ENCODE measurements around the gene PLA2G4F. TPM values are rescaled to one million over a fixed set of nuclear protein-coding genes. Genes with fewer than 3 reads are reported as not detected.

Gene PLA2G4F
- polyA plus RNA-seq, 1 experiment: not detected

DNA sequence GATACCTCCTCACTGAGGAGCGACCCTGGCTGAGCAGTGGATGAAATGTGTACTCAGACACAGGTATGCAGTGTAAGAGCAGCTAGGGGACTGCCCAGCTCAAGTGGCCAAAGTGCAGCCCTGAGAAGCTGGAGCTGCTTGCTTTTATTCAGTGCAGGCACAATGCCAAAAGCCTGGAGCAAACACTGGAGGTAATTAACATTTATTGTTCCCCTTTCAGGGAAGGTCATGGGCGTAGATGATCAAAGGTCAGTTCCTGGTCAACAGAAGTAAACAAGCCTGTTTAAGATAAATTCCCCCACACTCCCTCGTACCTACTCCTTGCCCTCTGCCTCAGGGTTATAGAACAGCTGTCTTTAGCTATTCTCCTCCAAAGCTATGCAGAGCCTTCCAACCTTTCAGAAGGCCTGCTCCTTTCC lies 17.5 kb downstream of the PLA2G4F start:
- TF ChIP-seq, protein P1, sequence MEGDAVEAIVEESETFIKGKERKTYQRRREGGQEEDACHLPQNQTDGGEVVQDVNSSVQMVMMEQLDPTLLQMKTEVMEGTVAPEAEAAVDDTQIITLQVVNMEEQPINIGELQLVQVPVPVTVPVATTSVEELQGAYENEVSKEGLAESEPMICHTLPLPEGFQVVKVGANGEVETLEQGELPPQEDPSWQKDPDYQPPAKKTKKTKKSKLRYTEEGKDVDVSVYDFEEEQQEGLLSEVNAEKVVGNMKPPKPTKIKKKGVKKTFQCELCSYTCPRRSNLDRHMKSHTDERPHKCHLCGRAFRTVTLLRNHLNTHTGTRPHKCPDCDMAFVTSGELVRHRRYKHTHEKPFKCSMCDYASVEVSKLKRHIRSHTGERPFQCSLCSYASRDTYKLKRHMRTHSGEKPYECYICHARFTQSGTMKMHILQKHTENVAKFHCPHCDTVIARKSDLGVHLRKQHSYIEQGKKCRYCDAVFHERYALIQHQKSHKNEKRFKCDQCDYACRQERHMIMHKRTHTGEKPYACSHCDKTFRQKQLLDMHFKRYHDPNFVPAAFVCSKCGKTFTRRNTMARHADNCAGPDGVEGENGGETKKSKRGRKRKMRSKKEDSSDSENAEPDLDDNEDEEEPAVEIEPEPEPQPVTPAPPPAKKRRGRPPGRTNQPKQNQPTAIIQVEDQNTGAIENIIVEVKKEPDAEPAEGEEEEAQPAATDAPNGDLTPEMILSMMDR (IDR thresholded peaks at IDR 0.05; ENCODE audit: insufficient read depth, low read depth, low read length): no peak
- no peaks in the 10 kb centered on the region for H3K36me3 ChIP-seq (ENCODE audit: control insufficient read depth, insufficient read depth, low read length)
- CTCF ChIA-PET: interaction anchor here (1.0 to 6.4 kb wide), 17 partner anchors 9 to 333 kb away, joined by 3 to 59 read pairs (median 8); partner anchors contain the start of gene PLA2G4E
- POLR2A ChIA-PET: no interaction called here
- no peak for DNase-seq (ENCODE audit: low read depth)
- H3K4me3 ChIP-seq (ENCODE audit: low read depth, low read length): no peak overlapping the region
- peaks cover 11% of the 10 kb centered on the region for H3K27me3 ChIP-seq (ENCODE audit: control insufficient read depth, insufficient read depth, low read length)

DNA sequence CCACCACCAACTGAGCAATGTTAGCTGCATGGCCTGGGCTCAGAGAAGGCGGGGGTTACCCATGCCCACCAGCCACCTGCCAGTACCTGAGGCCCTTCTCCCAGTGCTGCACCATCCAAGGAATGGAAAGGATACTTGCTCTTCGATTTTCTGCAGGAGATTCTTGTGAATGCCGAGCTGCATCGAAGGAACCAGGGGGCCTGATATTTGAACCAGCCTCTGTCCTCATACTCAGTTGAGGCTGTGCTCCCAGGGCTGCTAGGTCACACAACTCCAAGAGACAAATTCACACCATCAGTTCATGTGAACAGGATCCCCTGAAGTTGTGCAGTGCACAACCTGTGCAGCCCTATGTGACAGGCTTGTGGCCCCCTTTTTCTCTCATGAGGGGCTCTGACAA lies 18.0 kb downstream of the PLA2G4F start:
- POLR2A ChIA-PET: no interaction called here
- no peak for DNase-seq (ENCODE audit: low read depth)
- Histone ChIP-seq H3K36me3 (ENCODE audit: control insufficient read depth, insufficient read depth, low read length) (no peaks in the 10 kb centered on the region), H3K27me3 (ENCODE audit: control insufficient read depth, insufficient read depth, low read length) (peaks cover 11% of the 10 kb centered on the region), H3K4me3 (ENCODE audit: low read depth, low read length) (no peak overlapping the region)
- TF ChIP-seq, protein P1 (IDR thresholded peaks at IDR 0.05; ENCODE audit: insufficient read depth, low read depth, low read length): no peak
- CTCF ChIA-PET: interaction anchor here (0.8 to 6.4 kb wide), 26 partner anchors 8 to 333 kb away, joined by 3 to 59 read pairs (median 6); partner anchors contain the start of gene PLA2G4E

DNA sequence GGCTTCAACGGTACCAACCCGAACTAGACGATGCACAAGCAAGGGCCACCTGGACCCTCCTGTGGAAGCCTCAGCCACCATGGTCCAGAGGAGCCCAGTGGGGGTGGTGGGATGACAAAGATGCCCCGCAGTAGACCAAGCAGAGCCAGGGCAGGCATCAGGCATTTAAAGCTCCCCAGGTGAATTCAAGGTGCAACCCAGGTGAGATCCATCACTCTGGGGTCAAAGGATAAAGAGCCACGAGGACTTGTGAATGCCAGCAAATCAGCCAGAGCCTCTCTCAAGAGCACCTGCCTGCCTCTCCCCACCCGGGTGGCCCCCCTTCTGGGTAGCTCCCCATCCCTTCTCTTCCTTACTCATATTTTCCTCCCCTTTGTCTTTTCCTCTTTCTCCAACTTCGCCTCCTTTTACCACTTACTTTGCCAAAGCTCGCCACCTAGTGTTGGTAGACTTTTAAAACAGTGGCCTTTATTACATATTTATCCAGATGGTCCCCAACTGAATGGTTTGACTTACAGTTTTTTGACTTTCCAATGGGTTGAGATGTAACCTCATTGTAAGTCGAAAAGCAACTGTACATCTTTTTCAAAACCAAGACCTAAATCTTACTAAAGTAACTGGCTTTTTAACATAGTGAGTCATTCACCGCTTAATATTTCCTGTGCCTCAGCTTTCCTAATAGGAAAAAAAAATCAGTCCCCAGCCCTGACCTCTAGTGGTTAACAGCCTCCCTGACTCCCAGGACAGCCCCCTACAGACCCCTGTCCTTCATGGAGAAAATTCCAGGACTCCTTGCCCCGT lies 18.8 kb downstream of the PLA2G4F start:
- DNase-seq (ENCODE audit: low read depth): peak; percentile 2
- POLR2A ChIA-PET: no interaction called here
- CTCF ChIA-PET: interaction anchor here (0.5 to 6.4 kb wide), 36 partner anchors 10 to 334 kb away, joined by 3 to 59 read pairs (median 4); partner anchors contain the start of genes PLA2G4E and PLA2G4F
- Histone ChIP-seq H3K4me3 (ENCODE audit: low read depth, low read length) (no peak overlapping the region), H3K36me3 (ENCODE audit: control insufficient read depth, insufficient read depth, low read length) (no peaks in the 10 kb centered on the region), H3K27me3 (ENCODE audit: control insufficient read depth, insufficient read depth, low read length) (peaks cover 11% of the 10 kb centered on the region)
- TF ChIP-seq, protein P1 (IDR thresholded peaks at IDR 0.05; ENCODE audit: insufficient read depth, low read depth, low read length): peak; percentile 63

DNA sequence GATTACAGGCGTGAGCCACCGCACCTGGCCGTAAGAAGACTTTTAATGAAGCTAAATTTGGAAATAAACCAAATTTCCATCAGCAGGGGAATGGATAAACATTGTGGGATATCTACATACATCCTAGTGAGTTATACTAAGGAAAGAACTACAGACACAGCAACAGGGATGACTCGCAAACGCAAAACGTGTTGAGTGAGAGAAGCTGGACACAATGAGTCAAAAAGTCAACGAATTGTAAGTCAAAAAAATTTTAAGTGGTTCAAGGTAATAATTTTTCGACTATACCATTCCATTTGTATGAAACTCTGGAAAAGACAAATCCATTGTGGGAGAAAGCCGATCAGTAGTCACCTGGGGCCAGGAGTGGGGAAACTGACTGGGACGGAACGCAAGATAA lies 19.9 kb downstream of the PLA2G4F start:
- ChIA-PET POLR2A (no interaction called here), CTCF (interaction anchor here (0.6 to 5.9 kb wide), 4 partner anchors 8 to 54 kb away, joined by 3 to 52 read pairs (median 6); no protein-coding TSS in a partner anchor)

DNA sequence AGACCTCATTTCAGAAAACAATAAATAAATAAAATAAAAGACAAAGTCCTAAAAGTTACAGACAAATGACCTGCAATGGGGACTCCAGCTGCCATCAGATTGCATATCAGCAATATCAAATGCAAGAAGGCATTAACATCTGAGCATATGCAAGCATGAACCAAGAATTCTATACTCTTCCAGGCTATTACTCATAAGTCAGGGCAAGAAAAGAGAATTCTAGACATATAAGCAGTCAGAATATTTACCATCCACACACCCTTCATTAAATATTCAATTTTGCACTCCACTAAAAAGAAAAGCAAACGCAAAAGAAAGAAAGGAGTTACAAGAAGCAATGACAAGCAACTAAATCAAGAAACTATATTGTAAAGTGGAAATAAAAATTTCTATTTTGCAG lies 21.1 kb downstream of the PLA2G4F start:
- Histone ChIP-seq H3K27me3 (ENCODE audit: control insufficient read depth, insufficient read depth, low read length) (peaks cover 22% of the 10 kb centered on the region), H3K4me3 (ENCODE audit: low read depth, low read length) (no peak overlapping the region), H3K36me3 (ENCODE audit: control insufficient read depth, insufficient read depth, low read length) (no peaks in the 10 kb centered on the region)
- DNase-seq (ENCODE audit: low read depth): no peak
- ChIA-PET CTCF (interaction anchor here (0.9 to 4.1 kb wide), 10 partner anchors 10 to 152 kb away, joined by 3 to 21 read pairs (median 4); no protein-coding TSS in a partner anchor), POLR2A (no interaction called here)
- TF ChIP-seq, protein P1 (IDR thresholded peaks at IDR 0.05; ENCODE audit: insufficient read depth, low read depth, low read length): no peak

More for the DNA sequence above, 19.9 kb downstream of the PLA2G4F start:
- H3K4me3 ChIP-seq (ENCODE audit: low read depth, low read length): no peak overlapping the region
- no peak for DNase-seq (ENCODE audit: low read depth)
- H3K27me3 ChIP-seq (ENCODE audit: control insufficient read depth, insufficient read depth, low read length): peaks cover 14% of the 10 kb centered on the region
- TF ChIP-seq, protein P1 (IDR thresholded peaks at IDR 0.05; ENCODE audit: insufficient read depth, low read depth, low read length): no peak
- no peaks in the 10 kb centered on the region for H3K36me3 ChIP-seq (ENCODE audit: control insufficient read depth, insufficient read depth, low read length)

Data from BJ (cell line).